H9 (cell line): Measurements from ENCODE around the gene SLC13A4. TPM values are rescaled to one million over a fixed set of nuclear protein-coding genes. Genes with fewer than 3 reads are reported as not detected.

Experiments used
- DNase-seq: peaks from one replicate; pipeline ENCODE4 v3.0.0-alpha.2; 2017
- H2AFZ ChIP-seq: one replicate; pipeline ENCODE4 v1.6.1; 2013; ENCODE audit warnings: mild to moderate bottlenecking, low read length, control low read depth, moderate library complexity
- H2AK5ac ChIP-seq: 2 replicates; pipeline ENCODE4 v1.6.1; 2013; ENCODE audit warnings: low read length, control low read depth, mixed read lengths; ENCODE audit not compliant: insufficient read length
- H2BK120ac ChIP-seq: one replicate; pipeline ENCODE4 v1.6.1; 2013; ENCODE audit warnings: low read depth, mild to moderate bottlenecking, low read length, control low read depth, inconsistent platforms; ENCODE audit not compliant: poor library complexity, severe bottlenecking
- H2BK12ac ChIP-seq: 2 replicates; pipeline ENCODE4 v1.6.1; 2013; ENCODE audit warnings: low read length, control low read depth, mixed read lengths, low read depth; ENCODE audit not compliant: insufficient read length
- H2BK15ac ChIP-seq: 2 replicates; pipeline ENCODE4 v1.6.1; 2013; ENCODE audit warnings: low read depth, low read length, control low read depth
- H2BK20ac ChIP-seq: one replicate; pipeline ENCODE4 v1.6.1; 2013; ENCODE audit warnings: low read depth, mild to moderate bottlenecking, low read length, control low read depth, inconsistent platforms; ENCODE audit not compliant: poor library complexity, severe bottlenecking
- H2BK5ac ChIP-seq: 2 replicates; pipeline ENCODE4 v1.6.1; 2013; ENCODE audit warnings: low read length, control low read depth, mixed read lengths; ENCODE audit not compliant: insufficient read length
- H3K14ac ChIP-seq: 2 replicates; pipeline ENCODE4 v1.6.1; 2013; ENCODE audit warnings: low read length, control low read depth; ENCODE audit not compliant: insufficient read depth
- H3K18ac ChIP-seq: 2 replicates; pipeline ENCODE4 v1.6.1; 2013; ENCODE audit warnings: low read depth, mild to moderate bottlenecking, mixed read lengths, low read length, control low read depth; ENCODE audit not compliant: insufficient read length
- H3K23ac ChIP-seq: 2 replicates; pipeline ENCODE4 v1.6.1; 2013; ENCODE audit warnings: low read length, control low read depth, mixed read lengths, low read depth; ENCODE audit not compliant: insufficient read length
- H3K23me2 ChIP-seq: 2 replicates; pipeline ENCODE4 v1.6.1; 2013; ENCODE audit warnings: low read depth, mild to moderate bottlenecking, mixed read lengths, low read length, control low read depth; ENCODE audit not compliant: insufficient read length, poor library complexity, severe bottlenecking
- H3K27ac ChIP-seq: 2 replicates; pipeline ENCODE4 v1.5.1; 2013; ENCODE audit warnings: low read length, control low read depth, mixed read lengths, low read depth; ENCODE audit not compliant: insufficient read length
- H3K27me3 ChIP-seq: 2 replicates; pipeline ENCODE4 v1.6.1; 2013; ENCODE audit warnings: low read length, control low read depth, inconsistent platforms; ENCODE audit not compliant: insufficient read depth
- H3K4ac ChIP-seq: 2 replicates; pipeline ENCODE4 v1.6.1; 2013; ENCODE audit warnings: low read depth, mild to moderate bottlenecking, control low read depth, inconsistent platforms, low read length, moderate library complexity
- H3K4me1 ChIP-seq: 2 replicates; pipeline ENCODE4 v1.6.1; 2013; ENCODE audit warnings: low read length, control low read depth, inconsistent platforms; ENCODE audit not compliant: insufficient read depth
- H3K4me2 ChIP-seq: 2 replicates; pipeline ENCODE4 v1.6.1; 2013; ENCODE audit warnings: low read length, control low read depth, mixed read lengths; ENCODE audit not compliant: insufficient read length, insufficient read depth
- H3K56ac ChIP-seq: 2 replicates; pipeline ENCODE4 v1.6.1; 2013; ENCODE audit warnings: low read depth, mild to moderate bottlenecking, mixed read lengths, low read length, control low read depth; ENCODE audit not compliant: insufficient read length
- H3K79me1 ChIP-seq: 2 replicates; pipeline ENCODE4 v1.6.1; 2013; ENCODE audit warnings: low read depth, mild to moderate bottlenecking, moderate library complexity, low read length, control low read depth, inconsistent platforms; ENCODE audit not compliant: insufficient read depth, poor library complexity, severe bottlenecking
- H3K79me2 ChIP-seq: 2 replicates; pipeline ENCODE4 v1.6.1; 2013; ENCODE audit warnings: low read length, control low read depth, inconsistent platforms; ENCODE audit not compliant: insufficient read depth
- H3K9ac ChIP-seq: 2 replicates; pipeline ENCODE4 v1.6.1; 2013; ENCODE audit warnings: low read length, control low read depth, mixed read lengths; ENCODE audit not compliant: insufficient read length; ENCODE audit errors: extremely low read depth
- H3K9me3 ChIP-seq: one replicate; pipeline ENCODE4 v1.6.1; 2013; ENCODE audit warnings: low read depth, low read length, inconsistent platforms; ENCODE audit not compliant: control insufficient read depth
- H3T11ph ChIP-seq: one replicate; pipeline ENCODE4 v1.6.1; 2013; ENCODE audit warnings: mild to moderate bottlenecking, low read length, control low read depth, inconsistent platforms
- H4K20me1 ChIP-seq: one replicate; pipeline ENCODE4 v1.6.1; 2013; ENCODE audit not compliant: control insufficient read depth, insufficient read length, insufficient read depth
- H4K5ac ChIP-seq: 2 replicates; pipeline ENCODE4 v1.6.1; 2013; ENCODE audit warnings: low read depth, mild to moderate bottlenecking, mixed read lengths, low read length, control low read depth; ENCODE audit not compliant: insufficient read length
- H4K8ac ChIP-seq: replicated peaks from 2 replicates; pipeline ENCODE4 v1.6.1; 2013; ENCODE audit warnings: low read length, control low read depth, mixed read lengths, low read depth; ENCODE audit not compliant: insufficient read length
- H4K91ac ChIP-seq: 2 replicates; pipeline ENCODE4 v1.6.1; 2013; ENCODE audit warnings: low read depth, mild to moderate bottlenecking, moderate library complexity, mixed read lengths, low read length, control low read depth; ENCODE audit not compliant: insufficient read length
- H3K27ac Mint-ChIP-seq, 3 experiments: 2 replicates in 2 of 3; 3 replicates in 1 of 3; pipeline ENCODE4 v1.8.0; 2020 to 2021; ENCODE audit warnings: mixed read lengths in 3 of 3, mild to moderate bottlenecking in 1 of 3, moderate library complexity in 1 of 3
- H3K27me3 Mint-ChIP-seq: 2 replicates; pipeline ENCODE4 v1.8.0; 2021; ENCODE audit warnings: low read depth, mild to moderate bottlenecking, moderate library complexity, mixed read lengths
- H3K36me3 Mint-ChIP-seq, 3 experiments: 2 replicates in 2 of 3; 3 replicates in 1 of 3; pipeline ENCODE4 v1.8.0; 2020 to 2021; ENCODE audit warnings: low read depth in 3 of 3, mixed read lengths in 3 of 3; ENCODE audit not compliant: insufficient read depth in 1 of 3
- H3K4me1 Mint-ChIP-seq, 2 experiments: 2 replicates each; pipeline ENCODE4 v1.8.0; 2020; ENCODE audit warnings: mixed read lengths in 2 of 2
- H3K4me3 Mint-ChIP-seq, 2 experiments: 2 replicates in 1 of 2; 3 replicates in 1 of 2; pipeline ENCODE4 v1.8.0; 2020 to 2021; ENCODE audit warnings: mild to moderate bottlenecking in 2 of 2, mixed read lengths in 2 of 2, moderate library complexity in 1 of 2
- H3K9me3 Mint-ChIP-seq, 2 experiments: 2 replicates in 1 of 2; 3 replicates in 1 of 2; pipeline ENCODE4 v1.8.0; 2020; ENCODE audit warnings: mild to moderate bottlenecking in 2 of 2, mixed read lengths in 2 of 2, moderate library complexity in 1 of 2
- WGBS: extraction: QIAGEN DNeasy Blood & Tissue Kit; methylation state at CpG from one replicate; pipeline ENCODE4 v1.1.7; 2013; ENCODE audit warnings: missing lambda C conversion rate, low lambda C conversion rate, mixed read lengths; ENCODE audit not compliant: insufficient read length; ENCODE audit errors: extremely low coverage; 5-methylcytosine and 5-hydroxymethylcytosine counted together
- total RNA-seq: library from RNA; stranded (reverse); gene quantifications from 2 replicates; pipeline ENCODE4 v1.2.1, GENCODE V29; 2021
- TF ChIP-seq, protein P1 (sequence below): fragments of 200-600 bp; sonication (generic); conservative IDR thresholded peaks from 3 replicates; pipeline ENCODE4 v1.8.0; 2021; ENCODE audit warnings: antibody characterized with exemption, mild to moderate bottlenecking

The SLC13A4 gene
- total RNA-seq, 1 experiment from 2014 or later: 3.5 TPM

GRCh38 chr7:135715673-135716072, 12.3 kb downstream of the SLC13A4 start:
- Histone ChIP-seq H3K56ac (no peak overlapping the region), H3K27me3 (no peaks in the 10 kb centered on the region), H3K4me1 (no peaks in the 10 kb centered on the region; the same call in 1 of the 2 replicates), H2AK5ac (no peak overlapping the region), H3K79me2 (no peaks in the 10 kb centered on the region), H3K4me2 (no peak overlapping the region), H2BK12ac (no peak overlapping the region), H4K8ac (no peak overlapping the region), H3K18ac (no peak overlapping the region), H3K79me1 (no peaks in the 10 kb centered on the region), H3K4ac (no peak overlapping the region), H3K9ac (no peak overlapping the region), H4K5ac (no peak overlapping the region), H4K20me1 (no peaks in the 10 kb centered on the region), H3K23ac (no peak overlapping the region), H2BK20ac (no peak overlapping the region), H3K14ac (no peak overlapping the region), H2BK15ac (no peak overlapping the region), H3K27ac (no peak overlapping the region), H3T11ph (no peak overlapping the region), H2BK120ac (no peak overlapping the region), H2AFZ (no peak overlapping the region), H3K9me3 (no peaks in the 10 kb centered on the region), H2BK5ac (no peak overlapping the region), H3K23me2 (no peaks in the 10 kb centered on the region), H4K91ac (no peak overlapping the region)
- no peaks in the 10 kb centered on the region; the same call in 1 of the 2 replicates for H3K27me3 Mint-ChIP-seq
- no peak for DNase-seq
- no peak overlapping the region for H3K27ac Mint-ChIP-seq
- TF ChIP-seq, protein P1, sequence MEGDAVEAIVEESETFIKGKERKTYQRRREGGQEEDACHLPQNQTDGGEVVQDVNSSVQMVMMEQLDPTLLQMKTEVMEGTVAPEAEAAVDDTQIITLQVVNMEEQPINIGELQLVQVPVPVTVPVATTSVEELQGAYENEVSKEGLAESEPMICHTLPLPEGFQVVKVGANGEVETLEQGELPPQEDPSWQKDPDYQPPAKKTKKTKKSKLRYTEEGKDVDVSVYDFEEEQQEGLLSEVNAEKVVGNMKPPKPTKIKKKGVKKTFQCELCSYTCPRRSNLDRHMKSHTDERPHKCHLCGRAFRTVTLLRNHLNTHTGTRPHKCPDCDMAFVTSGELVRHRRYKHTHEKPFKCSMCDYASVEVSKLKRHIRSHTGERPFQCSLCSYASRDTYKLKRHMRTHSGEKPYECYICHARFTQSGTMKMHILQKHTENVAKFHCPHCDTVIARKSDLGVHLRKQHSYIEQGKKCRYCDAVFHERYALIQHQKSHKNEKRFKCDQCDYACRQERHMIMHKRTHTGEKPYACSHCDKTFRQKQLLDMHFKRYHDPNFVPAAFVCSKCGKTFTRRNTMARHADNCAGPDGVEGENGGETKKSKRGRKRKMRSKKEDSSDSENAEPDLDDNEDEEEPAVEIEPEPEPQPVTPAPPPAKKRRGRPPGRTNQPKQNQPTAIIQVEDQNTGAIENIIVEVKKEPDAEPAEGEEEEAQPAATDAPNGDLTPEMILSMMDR: no peak
- H3K9me3 Mint-ChIP-seq: no peaks in the 10 kb centered on the region
- no peaks in the 10 kb centered on the region for H3K36me3 Mint-ChIP-seq
- H3K4me3 Mint-ChIP-seq: no peak overlapping the region
- WGBS: no CpG with 5 or more reads among the region's 1 CpG
- peaks cover 10 to 17% of the 10 kb centered on the region in 2 experiments for H3K4me1 Mint-ChIP-seq
